GM18909 (cell line): Measurements from ENCODE around the gene TEAD4.

Experiments used
- ATAC-seq: cut with Tn5 transposase; IDR thresholded peaks from one replicate; pipeline ENCODE4 v1.9.1; 2021; ENCODE audit warnings: mild to moderate bottlenecking; ENCODE audit not compliant: unreplicated experiment, poor library complexity

TEAD4 gene

DNA sequence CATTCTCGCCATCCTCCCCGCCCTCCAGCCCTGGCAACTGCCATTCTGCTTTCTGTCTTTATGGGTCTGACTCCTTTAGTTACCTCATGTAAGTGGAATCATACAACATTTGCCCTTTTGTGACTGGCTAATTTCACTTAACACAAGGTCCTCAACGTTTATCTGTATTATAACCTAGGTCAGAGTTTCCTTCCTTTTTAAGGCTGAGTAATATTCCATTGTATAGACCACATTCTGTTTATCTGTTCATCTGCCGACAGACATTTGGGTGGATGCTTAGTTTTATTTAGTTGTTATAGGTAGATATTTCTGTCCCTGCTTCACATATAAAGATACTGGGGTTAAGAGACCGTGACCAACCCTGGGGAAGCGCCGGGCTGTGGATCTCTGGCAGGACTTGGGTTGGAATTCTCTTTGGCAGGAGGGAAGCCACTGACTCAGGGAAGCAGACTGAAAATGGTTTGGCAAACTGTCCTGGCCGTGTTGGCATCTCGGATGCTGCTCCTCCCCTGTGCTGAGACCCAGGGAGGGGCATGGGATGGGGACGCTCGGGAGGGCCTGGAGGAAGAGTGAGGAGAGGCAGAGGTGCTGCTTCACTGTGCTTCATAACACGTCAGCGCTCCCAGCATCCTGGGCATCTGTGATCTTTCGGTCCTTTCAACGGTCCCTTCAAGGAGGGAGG, 38.9 kb downstream of the TEAD4 start:
- no peak for ATAC-seq

DNA sequence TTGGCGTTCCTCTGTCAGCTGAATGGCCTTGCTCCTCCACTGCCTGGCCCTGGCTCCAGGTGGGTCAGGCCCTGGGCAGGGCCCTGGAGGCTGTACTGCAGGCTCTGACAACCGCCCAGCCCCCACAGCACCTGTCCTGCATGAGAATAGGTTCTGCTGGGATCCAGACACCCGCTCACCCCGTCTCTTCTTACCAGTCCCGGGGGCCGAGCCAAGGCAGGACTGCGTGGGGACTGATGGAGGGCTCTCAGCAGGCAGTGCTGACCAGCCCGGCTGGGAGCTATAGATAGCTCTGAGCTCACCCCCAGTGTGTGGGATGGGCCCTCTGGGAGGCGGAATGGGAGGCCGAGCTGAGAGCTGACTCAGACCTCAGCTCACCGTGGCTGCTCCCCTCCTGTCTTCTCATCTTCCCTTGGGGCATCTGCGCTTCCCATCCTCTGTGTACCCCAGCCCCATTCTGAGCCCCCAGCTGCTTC, 39.6 kb downstream of the TEAD4 start:
- no peak for ATAC-seq

DNA sequence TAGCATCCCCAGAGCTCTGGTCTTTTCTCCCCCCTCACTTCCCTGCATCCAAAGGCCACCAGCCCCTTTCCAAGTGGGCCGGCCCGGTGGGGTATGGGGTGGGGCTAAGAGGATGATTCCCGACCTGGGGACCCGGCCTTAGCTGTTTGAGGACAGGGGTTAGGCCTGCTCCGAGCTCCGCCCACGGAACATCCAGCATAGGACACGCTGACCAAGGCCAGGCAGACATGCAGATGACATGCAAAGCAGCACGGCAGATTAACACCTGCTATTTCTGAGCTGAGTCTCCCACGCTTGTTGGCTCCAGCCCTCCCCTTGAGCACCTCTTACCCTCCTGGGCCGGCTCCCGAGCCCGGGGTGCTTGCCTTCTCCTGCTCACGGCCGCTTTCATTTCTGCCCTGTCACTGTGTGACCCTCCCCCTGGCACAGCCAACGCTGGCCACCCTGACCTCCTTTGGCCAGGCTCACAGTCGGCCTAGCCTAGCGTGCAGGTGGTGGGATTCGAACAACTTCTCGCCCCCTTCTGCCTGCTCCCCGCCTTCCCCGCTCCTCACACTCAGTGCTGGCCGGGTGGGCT, 40.2 kb downstream of the TEAD4 start:
- ATAC-seq, result no peak

DNA sequence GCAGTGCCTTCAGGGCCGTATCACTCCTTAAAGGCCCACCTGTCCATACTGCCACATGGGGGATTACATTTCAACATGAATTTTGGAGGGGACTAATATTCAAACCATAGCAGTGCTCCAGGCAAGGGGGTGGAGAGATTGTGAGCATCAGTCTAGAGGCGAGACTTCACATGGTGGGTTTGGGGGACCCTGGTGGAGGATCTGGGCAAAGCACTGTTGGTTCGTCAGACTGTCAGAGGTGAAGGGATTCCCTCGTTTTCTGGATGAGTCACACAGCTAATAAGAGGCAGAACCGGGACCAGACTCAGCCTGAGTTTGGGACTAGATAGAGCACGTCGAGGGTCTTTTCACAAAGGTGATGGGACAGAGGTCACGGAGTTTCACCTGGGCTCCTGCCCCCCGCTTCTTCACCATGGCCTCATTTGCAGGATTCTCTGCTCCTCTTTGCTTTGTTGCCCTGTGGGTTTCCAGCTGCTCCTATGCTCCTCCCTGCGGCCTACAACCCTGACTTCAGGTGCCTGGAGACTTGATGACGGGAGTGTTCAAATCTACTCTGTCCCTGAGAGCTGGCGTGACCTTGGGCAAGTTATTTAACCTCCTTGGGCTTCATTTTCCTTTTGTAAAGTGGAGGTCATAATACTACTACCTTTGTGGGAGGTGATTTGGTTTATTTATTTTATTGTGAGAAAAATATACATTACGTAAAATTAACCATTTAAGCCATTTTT, 41.5 kb downstream of the TEAD4 start:
- no peak for ATAC-seq

DNA sequence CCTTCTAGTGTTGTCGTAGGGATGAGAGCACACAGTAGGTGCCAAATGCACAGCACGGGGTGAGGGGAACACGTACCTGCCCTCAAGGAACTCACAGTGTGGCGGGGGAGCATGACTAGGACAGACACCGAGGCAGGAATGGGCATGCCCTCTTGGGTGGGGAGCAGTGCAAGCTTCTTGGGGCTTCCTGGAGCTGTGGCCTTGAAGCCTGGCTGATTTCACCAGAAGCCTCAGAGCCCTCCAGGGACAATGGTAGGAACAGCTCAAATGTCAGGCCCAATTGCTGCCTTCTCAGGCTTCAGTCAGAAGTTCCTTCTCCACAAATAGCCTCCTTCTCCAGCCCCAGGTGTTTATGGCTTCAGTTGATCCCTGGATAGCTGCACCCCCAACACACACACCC, 43.4 kb downstream of the TEAD4 start:
- ATAC-seq, result no peak

GRCh38 chr12:3003357-3003992, 44.3 kb downstream of the TEAD4 start:
- ATAC-seq, result no peak

DNA sequence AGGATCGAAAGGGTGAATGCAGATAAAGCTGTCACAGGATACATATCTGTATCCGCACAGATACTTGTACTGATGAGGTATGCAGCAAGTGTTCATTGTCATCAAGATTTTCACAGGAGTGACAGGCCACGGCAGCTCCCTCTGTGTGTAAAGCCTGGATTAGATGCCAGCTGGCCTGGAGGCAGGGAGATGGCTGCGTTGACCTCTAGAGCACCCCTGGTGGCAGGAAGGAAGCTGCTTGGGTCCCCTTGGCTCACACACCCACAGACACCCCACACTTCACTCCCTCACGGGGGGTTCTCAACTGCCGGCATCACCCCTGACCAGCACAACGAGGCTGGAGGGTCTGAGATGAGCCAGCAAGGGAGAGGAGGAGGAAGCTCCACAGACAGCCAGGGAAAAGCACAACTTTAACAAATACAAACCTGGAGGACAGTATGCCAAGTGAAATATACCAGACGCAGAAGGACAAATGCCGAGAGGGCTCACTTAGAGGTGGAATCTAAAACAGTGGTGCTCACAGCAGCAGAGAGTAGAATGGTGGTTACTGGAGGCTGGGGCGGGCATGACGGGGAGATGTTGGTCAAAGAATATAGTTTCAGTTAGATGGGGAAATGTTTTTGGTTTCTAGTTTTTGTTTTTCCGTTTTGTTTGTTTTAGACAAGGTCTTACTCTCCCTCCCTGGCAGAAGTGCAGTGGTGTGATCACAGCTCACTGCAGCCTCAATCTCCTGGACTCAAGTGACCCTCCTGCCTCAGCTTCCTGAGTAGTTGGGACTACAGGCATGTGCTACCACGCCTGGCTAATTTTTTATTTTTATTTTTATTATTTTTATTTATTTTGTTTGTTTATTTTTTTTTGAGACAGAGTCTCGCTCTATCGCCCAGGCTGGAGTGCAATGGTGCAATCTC, 45.7 kb downstream of the TEAD4 start:
- ATAC-seq, result no peak

DNA sequence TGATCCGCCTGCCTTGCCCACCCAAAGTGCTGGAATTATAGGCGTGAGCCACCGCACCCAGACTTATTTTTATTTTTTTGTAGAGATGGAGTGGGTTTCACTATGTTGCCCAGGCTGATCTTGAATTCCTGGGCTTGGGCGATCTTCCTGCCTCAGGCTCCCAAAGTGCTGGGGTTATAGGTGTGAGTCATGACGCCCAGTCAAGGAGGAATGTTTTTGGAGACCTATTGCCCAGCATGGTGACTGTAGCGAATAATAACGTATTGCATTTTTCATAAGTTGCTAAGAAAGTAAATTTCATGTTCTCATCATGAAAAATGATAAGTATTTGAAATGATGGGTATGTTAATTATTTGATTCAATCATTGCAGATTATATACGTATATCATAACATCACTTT, 46.5 kb downstream of the TEAD4 start:
- ATAC-seq, result no peak

- ATAC-seq, result no peak
Observed at GRCh38 chr12:3009780-3010179, 50.6 kb downstream of the TEAD4 start.

DNA sequence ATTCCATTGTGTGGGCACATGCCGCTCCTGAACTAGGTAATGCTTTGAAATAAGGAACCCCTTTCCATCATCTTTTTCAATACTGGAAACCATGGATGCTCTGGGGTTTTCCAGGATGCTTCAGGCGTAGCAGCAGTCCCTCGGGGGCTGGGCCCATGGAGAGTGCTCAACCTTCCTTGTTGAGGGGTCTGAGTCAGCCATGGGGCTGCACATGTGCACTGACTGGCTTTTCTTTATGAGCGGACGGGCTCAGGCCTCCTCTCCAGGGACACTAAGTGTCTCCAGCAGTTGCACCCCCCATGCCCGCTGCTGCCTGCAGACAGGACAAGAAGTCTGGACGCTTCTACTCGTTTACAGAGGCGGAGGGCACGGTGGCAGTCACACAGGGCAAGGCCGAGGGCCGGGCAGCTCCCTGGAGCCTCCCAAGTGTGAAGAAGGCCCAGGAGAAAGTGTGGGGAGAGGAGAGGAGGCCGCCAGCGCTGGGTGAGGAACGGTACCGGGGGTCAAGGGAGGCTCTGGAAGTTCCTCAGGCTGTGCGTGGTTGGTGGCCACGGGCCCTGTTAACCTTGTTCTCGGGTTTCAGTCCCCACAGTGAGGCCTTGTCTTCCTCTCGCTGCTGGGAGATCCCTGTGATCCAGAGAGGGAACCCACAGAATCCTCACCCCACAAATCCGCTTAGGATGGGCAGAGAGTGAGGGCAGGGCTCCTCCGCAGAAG, 51.2 kb downstream of the TEAD4 start:
- no peak for ATAC-seq

GRCh38 chr12:3012786-3013185, 53.6 kb downstream of the TEAD4 start:
- ATAC-seq, result no peak

- ATAC-seq, result no peak
Observed at GRCh38 chr12:3014641-3015040, 55.4 kb downstream of the TEAD4 start.

GRCh38 chr12:3015356-3015755, 56.2 kb downstream of the TEAD4 start:
- ATAC-seq, result no peak

- ATAC-seq, result no peak
Observed at GRCh38 chr12:3016191-3016590, 57.0 kb downstream of the TEAD4 start.

GRCh38 chr12:3017281-3017680, 58.1 kb downstream of the TEAD4 start:
- ATAC-seq, result no peak

GRCh38 chr12:3018284-3019004, 59.2 kb downstream of the TEAD4 start:
- ATAC-seq, result no peak

DNA sequence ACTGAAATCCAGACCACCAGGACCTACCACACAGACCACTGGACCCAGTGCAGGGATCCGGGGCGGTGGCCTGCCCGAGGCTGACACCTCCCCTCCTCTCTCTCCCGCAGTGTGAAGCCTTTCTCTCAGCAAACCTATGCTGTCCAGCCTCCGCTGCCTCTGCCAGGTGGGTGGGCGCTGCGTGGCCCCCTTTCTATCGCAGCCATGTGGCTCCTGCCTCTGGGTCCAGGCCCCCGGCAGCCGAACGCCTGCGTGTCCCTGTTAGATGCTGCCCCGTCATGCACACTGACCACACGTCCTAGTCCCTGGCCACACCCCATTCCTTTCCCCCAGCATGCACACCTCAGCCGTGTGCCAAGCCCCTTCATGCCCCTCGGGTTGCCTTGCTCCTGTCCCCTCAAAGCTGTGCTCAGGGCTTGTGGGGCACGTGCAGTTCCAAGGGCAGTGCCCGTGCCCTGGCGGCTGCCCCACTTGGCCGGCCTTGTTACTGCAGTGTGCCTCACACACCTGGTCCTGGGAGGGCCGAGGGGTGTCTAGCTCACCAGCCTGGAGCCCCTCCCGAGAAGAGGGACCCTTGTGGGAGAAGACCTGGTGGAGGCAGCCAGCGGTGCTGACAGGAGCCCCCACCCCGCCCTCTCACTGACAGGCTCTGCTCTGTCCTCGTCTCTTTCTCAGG, 59.9 kb downstream of the TEAD4 start:
- ATAC-seq, result no peak

- ATAC-seq, result no peak
Observed at GRCh38 chr12:3020399-3020798, 61.2 kb downstream of the TEAD4 start.
